ENCODE measurements around the gene TOPAZ1. TPM values are rescaled to one million over a fixed set of nuclear protein-coding genes. Genes with fewer than 3 reads are reported as not detected.

TOPAZ1 gene
- total RNA-seq, 1 experiment from 2014 or later = not detected

DNA sequence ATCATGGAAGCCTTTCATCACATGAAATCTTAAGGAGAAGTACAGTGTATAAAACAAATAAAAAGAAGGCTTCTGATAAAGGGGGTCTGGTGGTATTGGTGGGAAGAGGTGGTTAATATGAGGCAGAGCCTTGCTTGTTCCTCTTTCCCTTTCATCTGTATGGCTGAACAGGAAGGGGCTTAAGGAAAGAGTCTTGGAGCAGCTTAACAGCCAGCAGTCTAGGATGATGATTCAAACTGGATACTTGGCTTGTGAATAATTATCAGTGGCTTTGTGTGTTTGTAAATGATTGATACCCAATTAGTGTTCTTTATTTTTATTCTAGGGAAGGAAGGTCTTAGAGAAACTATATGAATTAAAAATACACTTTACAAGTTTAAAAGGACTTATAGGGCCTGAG lies 67.8 kb downstream of the TOPAZ1 start:
- no peaks in the 10 kb centered on the region for H3K27me3 ChIP-seq (ENCODE audit: low read length)
- H3K9me3 ChIP-seq (ENCODE audit: low read length) = no peaks in the 10 kb centered on the region
- H4K20me1 ChIP-seq (ENCODE audit: low read length) = no peaks in the 10 kb centered on the region
- no TSS peak for BruUV-seq (replicated peaks)
- H3K9ac ChIP-seq (ENCODE audit: low read length) = no peak overlapping the region
- H3K79me2 ChIP-seq (ENCODE audit: low read length) = no peaks in the 10 kb centered on the region
- no peaks in the 10 kb centered on the region for H3K36me3 ChIP-seq (ENCODE audit: low read depth, low read length)
- no peaks in the 10 kb centered on the region for H3F3A ChIP-seq (ENCODE audit: low read length, unreplicated experiment)
- H3K9me2 ChIP-seq (replicated peaks; ENCODE audit: low read length) = no peaks in the 10 kb centered on the region
- no peak overlapping the region for H3K4me2 ChIP-seq (ENCODE audit: low read length)
- POLR2A ChIA-PET (ENCODE audit: unreplicated experiment) = no interaction called here
- no peak overlapping the region for H2AFZ ChIP-seq (ENCODE audit: low read length)
- no peak for DNase-seq
- intact Hi-C loops (cut with micrococcal nuclease) = no loop called here
- CTCF ChIA-PET = no interaction called here
- TF ChIP-seq EZH2phosphoT487 (IDR thresholded peaks at IDR 0.05; ENCODE audit: borderline replicate concordance, low read length) = no peak
- TF ChIP-seq, protein P1, sequence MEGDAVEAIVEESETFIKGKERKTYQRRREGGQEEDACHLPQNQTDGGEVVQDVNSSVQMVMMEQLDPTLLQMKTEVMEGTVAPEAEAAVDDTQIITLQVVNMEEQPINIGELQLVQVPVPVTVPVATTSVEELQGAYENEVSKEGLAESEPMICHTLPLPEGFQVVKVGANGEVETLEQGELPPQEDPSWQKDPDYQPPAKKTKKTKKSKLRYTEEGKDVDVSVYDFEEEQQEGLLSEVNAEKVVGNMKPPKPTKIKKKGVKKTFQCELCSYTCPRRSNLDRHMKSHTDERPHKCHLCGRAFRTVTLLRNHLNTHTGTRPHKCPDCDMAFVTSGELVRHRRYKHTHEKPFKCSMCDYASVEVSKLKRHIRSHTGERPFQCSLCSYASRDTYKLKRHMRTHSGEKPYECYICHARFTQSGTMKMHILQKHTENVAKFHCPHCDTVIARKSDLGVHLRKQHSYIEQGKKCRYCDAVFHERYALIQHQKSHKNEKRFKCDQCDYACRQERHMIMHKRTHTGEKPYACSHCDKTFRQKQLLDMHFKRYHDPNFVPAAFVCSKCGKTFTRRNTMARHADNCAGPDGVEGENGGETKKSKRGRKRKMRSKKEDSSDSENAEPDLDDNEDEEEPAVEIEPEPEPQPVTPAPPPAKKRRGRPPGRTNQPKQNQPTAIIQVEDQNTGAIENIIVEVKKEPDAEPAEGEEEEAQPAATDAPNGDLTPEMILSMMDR (conservative IDR thresholded peaks at IDR 0.05; ENCODE audit: low read depth, low read length) = no peak
- TF ChIP-seq EZH2 (IDR thresholded peaks at IDR 0.05; ENCODE audit: low read length, unreplicated experiment) = no peak
- H3K27ac ChIP-seq (ENCODE audit: low read length) = no peak overlapping the region
- no peaks in the 10 kb centered on the region for H3K4me1 ChIP-seq (ENCODE audit: insufficient read depth, low read length)
- ATAC-seq = no peak
- no peak overlapping the region for H3K4me3 ChIP-seq (ENCODE audit: low read length)

DNA sequence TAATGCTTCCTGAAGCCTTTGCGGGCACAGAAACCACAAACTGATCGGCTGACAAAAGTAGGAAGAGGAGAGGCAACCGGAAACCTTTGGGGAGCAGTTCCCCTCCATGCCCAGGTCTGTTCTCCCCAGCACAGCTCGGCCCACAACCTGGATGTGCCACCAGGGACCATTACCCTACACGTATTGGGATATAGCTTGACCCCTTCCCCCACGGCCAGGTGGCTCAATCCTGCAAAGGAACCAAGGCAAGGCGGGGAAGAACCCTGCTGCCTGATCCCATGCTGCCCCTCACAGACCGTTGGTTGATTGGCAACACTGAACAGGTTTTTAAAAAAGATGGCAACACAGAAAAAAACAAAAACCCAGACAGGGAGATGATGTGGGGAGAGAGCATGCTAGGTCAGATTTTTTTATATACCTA lies 77.2 kb downstream of the TOPAZ1 start:
- Histone ChIP-seq H3K27me3 (ENCODE audit: low read length) (no peaks in the 10 kb centered on the region), H3K9me3 (ENCODE audit: low read length) (no peaks in the 10 kb centered on the region), H4K20me1 (ENCODE audit: low read length) (no peaks in the 10 kb centered on the region), H3K4me1 (ENCODE audit: insufficient read depth, low read length) (peaks cover 11% of the 10 kb centered on the region), H3K4me3 (ENCODE audit: low read length) (no peak overlapping the region), H3K27ac (ENCODE audit: low read length) (no peak overlapping the region), H3K36me3 (ENCODE audit: low read depth, low read length) (no peaks in the 10 kb centered on the region), H3F3A (ENCODE audit: low read length, unreplicated experiment) (no peaks in the 10 kb centered on the region), H3K9ac (ENCODE audit: low read length) (no peak overlapping the region), H3K9me2 (replicated peaks; ENCODE audit: low read length) (no peaks in the 10 kb centered on the region), H2AFZ (ENCODE audit: low read length) (no peak overlapping the region), H3K79me2 (ENCODE audit: low read length) (no peaks in the 10 kb centered on the region), H3K4me2 (ENCODE audit: low read length) (no peak overlapping the region)
- no TSS peak for BruUV-seq (replicated peaks)
- POLR2A ChIA-PET (ENCODE audit: unreplicated experiment) = no interaction called here
- CTCF ChIA-PET = no interaction called here
- ATAC-seq = no peak
- peak; percentile 22 for DNase-seq
- intact Hi-C loops (cut with micrococcal nuclease) = no loop called here
- TF ChIP-seq, protein P1 (conservative IDR thresholded peaks at IDR 0.05; ENCODE audit: low read depth, low read length) = peak; percentile 34; the same call in 1 of the 2 replicates
- TF ChIP-seq EZH2phosphoT487 (IDR thresholded peaks at IDR 0.05; ENCODE audit: borderline replicate concordance, low read length) = no peak
- no peak for TF ChIP-seq EZH2 (IDR thresholded peaks at IDR 0.05; ENCODE audit: low read length, unreplicated experiment)

DNA sequence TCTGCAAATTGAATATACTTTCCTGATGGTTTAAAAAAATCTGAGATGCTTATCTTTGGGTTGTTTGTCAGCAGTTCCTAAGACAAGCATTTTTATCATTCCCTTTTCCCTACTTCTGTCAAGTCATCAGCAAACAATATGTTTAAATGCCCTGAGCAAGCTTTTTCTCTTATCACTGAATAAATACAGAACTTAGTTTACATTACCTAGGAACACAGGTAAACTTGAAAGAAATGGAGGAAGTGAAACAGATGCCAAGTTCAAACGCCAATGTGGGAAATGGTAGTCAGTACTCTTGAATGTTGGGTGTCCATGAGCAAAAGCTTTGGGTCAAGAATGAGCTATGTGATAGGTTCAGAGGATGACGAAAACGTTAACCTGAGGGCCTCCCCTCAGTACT lies 79.6 kb downstream of the TOPAZ1 start:
- Histone ChIP-seq H3F3A (ENCODE audit: low read length, unreplicated experiment) (no peaks in the 10 kb centered on the region), H3K9me2 (replicated peaks; ENCODE audit: low read length) (no peaks in the 10 kb centered on the region), H3K27ac (ENCODE audit: low read length) (no peak overlapping the region), H3K9me3 (ENCODE audit: low read length) (no peaks in the 10 kb centered on the region), H3K27me3 (ENCODE audit: low read length) (no peaks in the 10 kb centered on the region), H4K20me1 (ENCODE audit: low read length) (no peaks in the 10 kb centered on the region), H3K4me3 (ENCODE audit: low read length) (no peak overlapping the region), H3K79me2 (ENCODE audit: low read length) (no peaks in the 10 kb centered on the region), H3K36me3 (ENCODE audit: low read depth, low read length) (no peaks in the 10 kb centered on the region), H2AFZ (ENCODE audit: low read length) (no peak overlapping the region), H3K4me2 (ENCODE audit: low read length) (peak overlapping the region; percentile 8; the same call in 1 of the 2 replicates), H3K4me1 (ENCODE audit: insufficient read depth, low read length) (peaks cover 15% of the 10 kb centered on the region), H3K9ac (ENCODE audit: low read length) (no peak overlapping the region)
- peak; percentile 41; the same call in 1 of the 2 replicates for ATAC-seq
- intact Hi-C loops (cut with micrococcal nuclease) = loop anchor here (5.0 kb wide), 4 partner anchors 84 to 441 kb away; partner anchors contain the start of genes KIAA1143, KIF15 and ZNF445
- no TSS peak for BruUV-seq (replicated peaks)
- CTCF ChIA-PET = interaction anchor here (0.6 kb wide), 1 partner anchor 1338 kb away, joined by 3 read pairs; no protein-coding TSS in a partner anchor
- POLR2A ChIA-PET (ENCODE audit: unreplicated experiment) = no interaction called here
- TF ChIP-seq, protein P1 (conservative IDR thresholded peaks at IDR 0.05; ENCODE audit: low read depth, low read length) = no peak
- TF ChIP-seq EZH2 (IDR thresholded peaks at IDR 0.05; ENCODE audit: low read length, unreplicated experiment) (no peak), EZH2phosphoT487 (IDR thresholded peaks at IDR 0.05; ENCODE audit: borderline replicate concordance, low read length) (no peak)
- peak; percentile 47 for DNase-seq
